Upper lobe of left lung (tissue), 6 donors: ENCODE results near the gene AP1G1. TPM values are rescaled to one million over a fixed set of nuclear protein-coding genes. Genes with fewer than 3 reads are reported as not detected.

Source experiments
- ATAC-seq, 2 donors: fragments of 200-7000 bp; cut with Tn5 transposase; one replicate each; pipeline ENCODE4 v1.9.1; 2022; ENCODE audit warnings: mild to moderate bottlenecking in 2 of 2, moderate library complexity in 2 of 2; ENCODE audit not compliant: low FRiP score in 2 of 2
- DNase-seq, 2 donors: peaks; one replicate each; pipeline ENCODE4 v3.0.0-alpha.2; 2019 to 2020
- H3K27ac ChIP-seq, 4 donors: fragments of 200-600 bp; sonication (generic); one replicate each; pipeline ENCODE4 v1.5.1; 2016 to 2019
- H3K27me3 ChIP-seq, 4 donors: fragments of 200-600 bp; sonication (generic); one replicate each; pipeline ENCODE4 v1.5.1; 2017 to 2019
- H3K36me3 ChIP-seq, 4 donors: fragments of 200-600 bp; sonication (generic); one replicate each; pipeline ENCODE4 v1.5.1; 2016 to 2019
- H3K4me1 ChIP-seq, 4 donors: fragments of 200-600 bp; sonication (generic); one replicate each; pipeline ENCODE4 v1.5.1; 2018 to 2019
- H3K4me3 ChIP-seq, 4 donors: fragments of 200-600 bp; sonication (generic); one replicate each; pipeline ENCODE4 v1.5.1; 2017 to 2019; ENCODE audit warnings: mild to moderate bottlenecking in 2 of 4, moderate library complexity in 1 of 4
- H3K9me3 ChIP-seq, 4 donors: fragments of 200-600 bp; sonication (generic); one replicate each; pipeline ENCODE4 v1.5.1; 2018 to 2019
- CTCF ChIP-seq, 6 experiments: fragments of 450-650 bp in 4 of 6; fragments of 200-600 bp in 2 of 6; sonication (generic) in 2 of 6; IDR thresholded peaks; one replicate each; pipeline ENCODE4 v1.5.1; 2016 to 2019; ENCODE audit warnings: antibody characterized with exemption in 6 of 6
- EP300 ChIP-seq, 4 donors: sonication (generic); formaldehyde crosslinking; IDR thresholded peaks; one replicate each; pipeline ENCODE4 v1.5.1; 2017; ENCODE audit warnings: antibody characterized with exemption in 4 of 4, control low read depth in 2 of 4
- POLR2A ChIP-seq, 4 donors: fragments of 450-650 bp; IDR thresholded peaks; one replicate each; pipeline ENCODE4 v1.5.1; 2016 to 2017; ENCODE audit warnings: antibody characterized with exemption in 4 of 4, mild to moderate bottlenecking in 2 of 4
- POLR2AphosphoS5 ChIP-seq, 2 donors: sonication (generic); formaldehyde crosslinking; IDR thresholded peaks; one replicate each; pipeline ENCODE4 v1.5.1; 2017; ENCODE audit warnings: antibody characterized with exemption in 2 of 2
- WGBS, 2 donors: methylation state at CpG; one replicate each; pipeline ENCODE4 v1.1.5; 2017 to 2018; 5-methylcytosine and 5-hydroxymethylcytosine counted together
- total RNA-seq, 6 donors: library from RNA; depleted of rRNA in 4 of 6; stranded (reverse); fragments of >200 nt in 4 of 6; gene quantifications; one replicate each; pipeline versions ENCODE4 v1.1.0 to v1.2.1, GENCODE V29; 2016 to 2021
- donor health status: DM: no; HTN: no; CAD: no; lungs with moderate emphysema.
- donor health status: DM: no; HTN: yes; CAD: no; lungs with severe emphysema.

AP1G1 gene
- total RNA-seq, 6 donors from 2014 or later: 63.7 to 145 (median 88.6) TPM

GRCh38 chr16:71846431-71846830 lies 37.8 kb upstream of the AP1G1 start:
- no peak for DNase-seq
- ATAC-seq: no peak
- Histone ChIP-seq H3K9me3 (no peaks in the 10 kb centered on the region), H3K4me3 (peak overlapping the region; percentile 83 to 100 (median 97)), H3K27ac (peak overlapping the region; percentile 88 to 94 (median 92)), H3K4me1 (peaks cover 12 to 20% (median 15%) of the 10 kb centered on the region in 4 donors), H3K36me3 (peaks cover 13 to 37% (median 31%) of the 10 kb centered on the region in 4 donors), H3K27me3 (no peaks in the 10 kb centered on the region)
- 0% methylated on average over 9 to 20 of the region's 20 CpGs for WGBS, 2 donors
- TF ChIP-seq POLR2A (IDR thresholded peaks at IDR 0.05) (no peak), POLR2AphosphoS5 (IDR thresholded peaks at IDR 0.05) (no peak)

GRCh38 chr16:71845639-71846430 lies 37.2 kb upstream of the AP1G1 start, which contains the start of gene ATXN1L:
Gene ATXN1L, plus strand, starts transcription at chr16:71845976. Its CDS starts 3,765 bp downstream, at chr16:71849741.
- 0 to 2% methylated on average over 7 to 10 of the region's 62 CpGs for WGBS, 2 donors
- Histone ChIP-seq H3K4me1 (peaks cover 12 to 20% (median 15%) of the 10 kb centered on the region in 4 donors), H3K9me3 (no peaks in the 10 kb centered on the region), H3K27me3 (no peaks in the 10 kb centered on the region), H3K36me3 (peaks cover 10 to 31% (median 25%) of the 10 kb centered on the region in 4 donors), H3K27ac (peak within 1 kb of the TSS; percentile 88 to 94 (median 92)), H3K4me3 (peak within 1 kb of the TSS; percentile 83 to 100 (median 97))
- ATAC-seq: peak; percentile 98 to 99
- TF ChIP-seq CTCF (IDR thresholded peaks at IDR 0.05) (peak in 5 of 6 experiments; percentile 9 to 39 (median 34)), POLR2A (IDR thresholded peaks at IDR 0.05) (peak; percentile 24 to 93 (median 88)), POLR2AphosphoS5 (IDR thresholded peaks at IDR 0.05) (peak; percentile 96 to 97), EP300 (IDR thresholded peaks at IDR 0.05) (peak in 1 of 4 donors; percentile 80)
- peak; percentile 90 to 99 for DNase-seq

- H3K9me3 ChIP-seq: no peaks in the 10 kb centered on the region
- peaks cover 0 to 8% (median 3%) of the 10 kb centered on the region in 4 donors for H3K36me3 ChIP-seq
- peaks cover 12 to 20% (median 15%) of the 10 kb centered on the region in 4 donors for H3K4me1 ChIP-seq
- no peaks in the 10 kb centered on the region for H3K27me3 ChIP-seq
- DNase-seq: no peak
- no peak overlapping the region for H3K4me3 ChIP-seq
- 70 to 73% methylated on average over 2 of the region's 2 CpGs for WGBS, 2 donors
- no peak overlapping the region for H3K27ac ChIP-seq
- TF ChIP-seq POLR2AphosphoS5 (IDR thresholded peaks at IDR 0.05): no peak
- no peak for TF ChIP-seq POLR2A (IDR thresholded peaks at IDR 0.05)
- TF ChIP-seq EP300 (IDR thresholded peaks at IDR 0.05): no peak
- no peak for TF ChIP-seq CTCF (IDR thresholded peaks at IDR 0.05)
- no peak for ATAC-seq
These were observed 34.9 kb upstream of the AP1G1 start for GRCh38 chr16:71843572-71843971.

- WGBS, 2 donors: 76% methylated on average over 7 of the region's 7 CpGs
- DNase-seq: no peak
- Histone ChIP-seq H3K27ac (no peak overlapping the region), H3K9me3 (no peaks in the 10 kb centered on the region), H3K4me3 (no peak overlapping the region), H3K4me1 (peaks cover 0 to 3% (median under 1%) of the 10 kb centered on the region in 4 donors), H3K27me3 (no peaks in the 10 kb centered on the region), H3K36me3 (no peaks in the 10 kb centered on the region)
- ATAC-seq: no peak
- TF ChIP-seq CTCF (IDR thresholded peaks at IDR 0.05): no peak
- TF ChIP-seq EP300 (IDR thresholded peaks at IDR 0.05): no peak
These were observed 31.4 kb upstream of the AP1G1 start for GRCh38 chr16:71840052-71840451.

GRCh38 chr16:71837150-71837549 lies 28.5 kb upstream of the AP1G1 start:
- Histone ChIP-seq H3K27me3 (no peaks in the 10 kb centered on the region), H3K27ac (no peak overlapping the region), H3K4me1 (no peaks in the 10 kb centered on the region), H3K36me3 (no peaks in the 10 kb centered on the region), H3K4me3 (no peak overlapping the region), H3K9me3 (no peaks in the 10 kb centered on the region)
- no peak for DNase-seq
- WGBS, 2 donors: 81 to 94% methylated on average over 3 of the region's 3 CpGs
- ATAC-seq: no peak
- TF ChIP-seq EP300 (IDR thresholded peaks at IDR 0.05) (no peak), CTCF (IDR thresholded peaks at IDR 0.05) (no peak), POLR2A (IDR thresholded peaks at IDR 0.05) (no peak)
